ENCODE data around the gene GOLGA6L26.
"Not testable (repeated sequence)": the region's sequence is repeated elsewhere in the genome, so short reads cannot be mapped to it uniquely, and the experiment has no call there.

DNA sequence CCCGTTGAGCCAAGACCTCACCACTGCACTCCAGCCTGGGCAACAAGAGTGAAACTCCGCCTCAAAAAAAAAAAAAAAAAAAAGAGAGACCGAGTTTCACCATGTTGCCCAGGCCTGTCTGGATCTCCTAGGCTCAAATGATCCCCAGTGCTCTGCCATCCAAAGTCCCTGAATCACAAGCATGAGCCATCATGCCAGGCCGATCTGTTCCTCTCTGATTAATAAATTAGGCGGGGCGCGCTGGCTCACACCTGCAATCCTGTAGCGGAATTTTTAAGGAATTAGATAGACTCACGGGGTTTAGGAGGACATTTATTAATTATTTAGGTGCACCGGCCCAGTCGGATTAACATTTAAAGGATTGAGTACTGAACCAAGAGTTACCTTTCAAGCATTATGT is 40.2 kb upstream of the GOLGA6L26 start:
- TF ChIP-seq CHD1 (IDR thresholded peaks at IDR 0.05; ENCODE audit: low read depth, low read length); RFX5 (IDR thresholded peaks at IDR 0.05; ENCODE audit: borderline replicate concordance, low read depth, low read length); RAD21 (IDR thresholded peaks at IDR 0.05 in 1 of 2, conservative IDR thresholded peaks at IDR 0.05 in 1 of 2; ENCODE audit: low read depth in 2 of 2, low read length in 2 of 2); HDAC6 (IDR thresholded peaks at IDR 0.05; ENCODE audit: low read depth, low read length); JUND (IDR thresholded peaks at IDR 0.05; ENCODE audit: low read length); CEBPB (IDR thresholded peaks at IDR 0.05; ENCODE audit: low read depth, low read length): not testable (repeated sequence)
